DND-41 (cell line): ENCODE data around the gene ARAP1.

Experiments
- ATAC-seq: fragments of 200-7000 bp; cut with Tn5 transposase; 3 replicates; pipeline ENCODE4 v1.9.1; 2021; ENCODE audit warnings: low read depth; ENCODE audit not compliant: insufficient read depth
- DNase-seq: peaks from one replicate; pipeline ENCODE4 v3.0.0-alpha.2; 2020
- H2AFZ ChIP-seq: 2 replicates; pipeline ENCODE4 v1.6.0; 2012; ENCODE audit warnings: low read depth, low read length
- H3K27ac ChIP-seq: 2 replicates; pipeline ENCODE4 v1.5.1; 2012; ENCODE audit warnings: low read length, inconsistent platforms
- H3K27me3 ChIP-seq: fragments of 200-600 bp; sonication (generic); 2 replicates; pipeline ENCODE4 v1.6.0; 2012; ENCODE audit warnings: low read length, mild to moderate bottlenecking, inconsistent platforms; ENCODE audit not compliant: insufficient read depth, poor library complexity
- H3K36me3 ChIP-seq: 2 replicates; pipeline ENCODE4 v1.5.1; 2012; ENCODE audit warnings: low read length, inconsistent platforms; ENCODE audit not compliant: insufficient read depth
- H3K4me1 ChIP-seq: 2 replicates; pipeline ENCODE4 v1.5.1; 2012; ENCODE audit warnings: mild to moderate bottlenecking, low read length; ENCODE audit not compliant: insufficient read depth
- H3K4me2 ChIP-seq: 2 replicates; pipeline ENCODE4 v1.6.0; 2012; ENCODE audit warnings: mild to moderate bottlenecking, moderate library complexity, low read length, inconsistent platforms; ENCODE audit not compliant: insufficient read depth
- H3K4me3 ChIP-seq, 2 experiments: fragments of 200-600 bp in 1 of 2; shearing (Covaris generic) in 1 of 2; 2 replicates each; pipeline ENCODE4 v1.5.1; 2012 to 2016; ENCODE audit warnings: inconsistent platforms in 2 of 2, low read length in 2 of 2, mild to moderate bottlenecking in 2 of 2, low read depth in 1 of 2, moderate library complexity in 1 of 2
- H3K79me2 ChIP-seq: 2 replicates; pipeline ENCODE4 v1.6.0; 2012; ENCODE audit warnings: low read length, inconsistent platforms; ENCODE audit not compliant: insufficient read depth
- H3K9ac ChIP-seq: 2 replicates; pipeline ENCODE4 v1.6.0; 2012; ENCODE audit warnings: low read depth, mild to moderate bottlenecking, inconsistent platforms, low read length, moderate library complexity
- H3K9me3 ChIP-seq: 2 replicates; pipeline ENCODE4 v1.5.1; 2012; ENCODE audit warnings: low read length, moderate library complexity, mild to moderate bottlenecking, inconsistent platforms; ENCODE audit not compliant: insufficient read depth, severe bottlenecking
- H4K20me1 ChIP-seq: 2 replicates; pipeline ENCODE4 v1.6.0; 2012; ENCODE audit warnings: low read length; ENCODE audit not compliant: insufficient read depth
- CTCF ChIP-seq: IDR thresholded peaks from 2 replicates; pipeline ENCODE4 v1.5.1; 2012; ENCODE audit warnings: borderline replicate concordance, low read length, moderate library complexity, mild to moderate bottlenecking; ENCODE audit not compliant: poor library complexity, severe bottlenecking; ENCODE audit errors: extremely low read depth
- EZH2 ChIP-seq: IDR thresholded peaks from 3 replicates; pipeline ENCODE4 v1.6.1; 2012; ENCODE audit warnings: borderline replicate concordance, low read depth, mild to moderate bottlenecking, moderate library complexity, low read length, inconsistent platforms; ENCODE audit not compliant: severe bottlenecking

The ARAP1 gene

GRCh38 chr11:72720784-72721183 lies 31.4 kb downstream of the ARAP1 start:
- H3K27me3 ChIP-seq = no peaks in the 10 kb centered on the region
- H3K4me3 ChIP-seq = peak overlapping the region; percentile 25 to 67; a peak in 3 of 4 replicates
- H3K9me3 ChIP-seq = no peaks in the 10 kb centered on the region
- peak overlapping the region; percentile 94 for H3K4me2 ChIP-seq
- peak overlapping the region; percentile 95 for H3K27ac ChIP-seq
- TF ChIP-seq EZH2 = no peak
- no peak for TF ChIP-seq CTCF
- H3K9ac ChIP-seq = peak overlapping the region; percentile 75
- H3K4me1 ChIP-seq = peaks cover 33% of the 10 kb centered on the region
- peaks cover 40% of the 10 kb centered on the region for H4K20me1 ChIP-seq
- ATAC-seq = no peak
- peaks cover 86% of the 10 kb centered on the region for H3K79me2 ChIP-seq
- no peak for DNase-seq
- peaks cover 68% of the 10 kb centered on the region for H3K36me3 ChIP-seq
- no peak overlapping the region for H2AFZ ChIP-seq

- peak overlapping the region; percentile 95; the same call in 1 of the 2 replicates for H3K27ac ChIP-seq
- H3K4me2 ChIP-seq = peak overlapping the region; percentile 94; the same call in 1 of the 2 replicates
- H3K79me2 ChIP-seq = peaks cover 92% of the 10 kb centered on the region
Measured at GRCh38 chr11:72720047-72720446, 32.2 kb downstream of the ARAP1 start.

GRCh38 chr11:72719551-72719950 lies 32.7 kb downstream of the ARAP1 start:
- Histone ChIP-seq H3K9ac (no peak overlapping the region; the same call in 1 of the 2 replicates), H3K9me3 (no peaks in the 10 kb centered on the region), H3K27me3 (no peaks in the 10 kb centered on the region), H3K4me3 (no peak overlapping the region), H3K27ac (no peak overlapping the region), H3K4me2 (no peak overlapping the region), H3K79me2 (peaks cover 92% of the 10 kb centered on the region), H4K20me1 (peaks cover 47% of the 10 kb centered on the region), H3K4me1 (peaks cover 33% of the 10 kb centered on the region), H3K36me3 (peaks cover 67% of the 10 kb centered on the region), H2AFZ (no peak overlapping the region)
- TF ChIP-seq EZH2 = no peak
- TF ChIP-seq CTCF = no peak
- ATAC-seq (no peak), DNase-seq (no peak)

More at GRCh38 chr11:72720047-72720446, 32.2 kb downstream of the ARAP1 start:
- TF ChIP-seq CTCF (no peak), EZH2 (no peak)
- Histone ChIP-seq H4K20me1 (peaks cover 42% of the 10 kb centered on the region), H3K36me3 (peaks cover 66% of the 10 kb centered on the region), H2AFZ (no peak overlapping the region), H3K9ac (peak overlapping the region; percentile 75; the same call in 1 of the 2 replicates), H3K27me3 (no peaks in the 10 kb centered on the region), H3K9me3 (no peaks in the 10 kb centered on the region), H3K4me3 (no peak overlapping the region), H3K4me1 (peaks cover 33% of the 10 kb centered on the region)
- no peak for DNase-seq
- no peak for ATAC-seq
